ENCODE measurements around the gene NUDT4. TPM values are rescaled to one million over a fixed set of nuclear protein-coding genes. Genes with fewer than 3 reads are reported as not detected.
"Not testable (repeated sequence)": the region's sequence is repeated elsewhere in the genome, so short reads cannot be mapped to it uniquely, and the experiment has no call there.

The NUDT4 gene
- total RNA-seq, 6 donors from 2014 or later: 23.0 to 60.3 (median 34.0) TPM

GRCh38 chr12:93373961-93374656 is 3.6 kb upstream of the NUDT4 start:
- no peak for TF ChIP-seq CTCF (IDR thresholded peaks at IDR 0.05)
- TF ChIP-seq EP300 (IDR thresholded peaks at IDR 0.05): no peak
- no peak for TF ChIP-seq POLR2AphosphoS5 (IDR thresholded peaks at IDR 0.05)
- no peak for TF ChIP-seq POLR2A (IDR thresholded peaks at IDR 0.05)
- WGBS, 2 donors: 87 to 92% methylated on average over 2 of the region's 2 CpGs
- DNase-seq (no peak), ATAC-seq (ENCODE audit: low FRiP score in 2 of 2) (no peak)
- H3K27ac ChIP-seq: no peak overlapping the region
- H3K4me3 ChIP-seq: no peak overlapping the region
- H3K4me1 ChIP-seq: peaks cover 8 to 17% (median 11%) of the 10 kb centered on the region in 4 donors
- H3K36me3 ChIP-seq: no peaks in the 10 kb centered on the region
- no peaks in the 10 kb centered on the region for H3K27me3 ChIP-seq
- no peaks in the 10 kb centered on the region for H3K9me3 ChIP-seq

- no peak for TF ChIP-seq POLR2AphosphoS5 (IDR thresholded peaks at IDR 0.05)
- TF ChIP-seq EP300 (IDR thresholded peaks at IDR 0.05): no peak
- TF ChIP-seq CTCF (IDR thresholded peaks at IDR 0.05): no peak
- no peak for TF ChIP-seq POLR2A (IDR thresholded peaks at IDR 0.05)
- WGBS, 2 donors: 94 to 95% methylated on average over 6 of the region's 6 CpGs
- H3K4me3 ChIP-seq: no peak overlapping the region
Measured at GRCh38 chr12:93375906-93376305, 1.8 kb upstream of the NUDT4 start.

GRCh38 chr12:93376436-93377251 is 1.1 kb upstream of the NUDT4 start:
- TF ChIP-seq CTCF (IDR thresholded peaks at IDR 0.05) (no peak), POLR2AphosphoS5 (IDR thresholded peaks at IDR 0.05) (peak in 1 of 2 donors; percentile 36), EP300 (IDR thresholded peaks at IDR 0.05) (no peak), POLR2A (IDR thresholded peaks at IDR 0.05) (peak in 2 of 4 donors; percentile 45 to 46)
- Histone ChIP-seq H3K27me3 (no peaks in the 10 kb centered on the region), H3K27ac (peak overlapping the region; percentile 94 to 98 (median 96)), H3K36me3 (no peaks in the 10 kb centered on the region), H3K9me3 (no peaks in the 10 kb centered on the region), H3K4me3 (peak overlapping the region in 3 of 4 donors; percentile 81 to 95 (median 87)), H3K4me1 (peaks cover 27 to 37% (median 33%) of the 10 kb centered on the region in 4 donors)
- peak; percentile 36 to 38 for ATAC-seq (ENCODE audit: low FRiP score in 2 of 2)
- DNase-seq: peak in 1 of 2 donors; percentile 68
- WGBS, 2 donors: 50 to 73% methylated on average over 9 to 10 of the region's 10 CpGs

More at GRCh38 chr12:93375906-93376305, 1.8 kb upstream of the NUDT4 start:
- DNase-seq: no peak
- H3K27me3 ChIP-seq: no peaks in the 10 kb centered on the region
- no peaks in the 10 kb centered on the region for H3K9me3 ChIP-seq
- peak overlapping the region in 3 of 4 donors; percentile 94 to 98 (median 98) for H3K27ac ChIP-seq
- ATAC-seq (ENCODE audit: low FRiP score in 2 of 2): no peak
- no peaks in the 10 kb centered on the region for H3K36me3 ChIP-seq
- peaks cover 20 to 30% (median 26%) of the 10 kb centered on the region in 4 donors for H3K4me1 ChIP-seq

- TF ChIP-seq POLR2A (IDR thresholded peaks at IDR 0.05) (peak in 1 of 4 donors; percentile 64), POLR2AphosphoS5 (IDR thresholded peaks at IDR 0.05) (peak; percentile 11 to 41), CTCF (IDR thresholded peaks at IDR 0.05) (peak in 2 of 6 experiments; percentile 3 to 10)
- not testable (repeated sequence) for H3K36me3 ChIP-seq, H3K9me3 ChIP-seq, H3K27me3 ChIP-seq
- DNase-seq (peak; percentile 59 to 90), ATAC-seq (ENCODE audit: low FRiP score in 2 of 2) (peak; percentile 43 to 59)
- H3K27ac ChIP-seq: peak overlapping the region; percentile 94 to 98 (median 96)
- peaks cover 33 to 52% (median 43%) of the 10 kb centered on the region in 4 donors for H3K4me1 ChIP-seq
- peak overlapping the region; percentile 81 to 95 (median 88) for H3K4me3 ChIP-seq
- WGBS, 2 donors: 0% methylated on average over 32 to 35 of the region's 64 CpGs
Measured at GRCh38 chr12:93378196-93378997, 672 bp downstream of the NUDT4 start.

All from upper lobe of left lung (tissue), 6 donors.